Measurements from ENCODE around the gene LRRC28. TPM values are rescaled to one million over a fixed set of nuclear protein-coding genes. Genes with fewer than 3 reads are reported as not detected.

Gene LRRC28
- total RNA-seq (2022; extraction: Qiagen RNA extraction) = 13.6 to 17.1 TPM (median 15.0 TPM) in 5 replicates

DNA sequence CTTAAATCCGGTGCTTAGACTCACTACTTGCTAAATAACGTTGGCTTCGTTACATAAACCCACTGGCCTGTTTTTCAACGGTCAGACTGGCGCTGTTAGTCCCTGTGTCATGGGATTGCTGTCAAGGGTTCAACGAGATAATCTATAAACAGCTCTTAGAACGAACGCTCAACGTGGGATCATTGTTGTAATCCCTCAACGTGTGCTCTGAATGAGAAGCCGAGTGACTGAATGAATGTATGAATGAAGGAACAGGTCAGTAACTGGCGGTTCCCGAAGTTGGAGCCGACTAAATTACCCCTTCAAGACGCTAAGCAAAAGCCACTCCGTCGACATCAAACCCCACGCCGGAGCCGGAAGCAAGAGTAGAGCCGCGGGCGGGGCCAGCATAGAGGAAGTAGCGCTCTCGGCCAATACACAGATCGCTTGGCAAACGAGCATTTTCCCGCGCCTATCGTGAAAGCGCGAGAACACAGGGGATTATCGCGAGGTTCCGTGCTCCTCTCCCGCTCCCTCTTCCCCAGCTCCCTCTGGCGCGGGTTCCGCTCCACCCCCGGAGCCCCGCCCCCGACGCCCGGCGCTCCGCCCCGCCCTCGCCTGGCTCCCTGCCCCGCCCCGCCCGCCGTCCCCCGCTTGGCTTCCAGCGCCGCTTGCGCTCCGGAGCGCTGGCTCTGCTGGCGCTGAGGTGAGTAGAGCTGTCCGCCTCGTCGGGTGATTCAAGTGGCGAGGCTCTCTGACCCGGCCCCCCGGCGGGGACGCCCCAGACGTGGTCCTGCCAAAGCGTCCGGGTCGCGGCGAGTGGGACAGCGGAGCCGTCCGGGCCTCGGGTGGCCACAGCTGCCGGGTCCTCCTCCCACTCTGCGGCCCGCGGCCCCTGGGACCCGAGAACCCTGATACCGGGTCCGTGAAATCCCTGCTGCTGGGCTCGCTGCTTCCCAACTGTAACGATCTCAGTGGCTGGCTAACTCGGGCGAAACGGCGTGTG lies at the start of gene LRRC28:
Gene LRRC28, plus strand, starts transcription at position 625 of the 985 bp plus-strand sequence. CDS start 4,477 bp downstream, outside the sequence.

DNA sequence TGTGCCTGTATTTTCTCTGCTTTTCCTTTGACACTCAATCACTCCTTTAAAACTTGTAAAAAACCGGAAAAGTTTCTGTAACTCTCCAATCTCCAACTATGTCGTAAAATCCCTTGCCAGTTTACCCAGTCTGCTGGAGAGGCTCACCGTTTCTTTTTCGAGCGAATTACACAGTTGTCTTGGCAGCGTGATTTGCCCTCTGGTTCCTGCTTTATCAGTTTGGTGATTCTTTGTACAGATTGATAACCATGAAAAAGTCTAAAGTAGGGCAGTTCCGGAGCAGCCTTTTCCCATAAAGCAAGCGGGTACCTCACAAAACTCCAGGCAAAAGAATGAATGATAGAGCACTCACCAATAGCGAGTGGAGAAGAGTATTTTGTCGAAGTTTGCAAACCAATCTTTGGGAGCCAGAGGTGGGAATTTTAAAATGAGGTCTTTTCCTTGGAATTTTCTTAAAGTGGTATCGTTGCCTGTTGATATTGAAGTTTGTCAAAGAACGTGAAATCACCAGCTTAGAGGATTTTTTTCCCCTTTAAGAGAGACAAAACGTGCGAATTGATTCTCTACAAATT lies 1.9 kb upstream of the LRRC28 start, which contains the start of gene TTC23:
Gene TTC23, minus strand, starts transcription at position 312 of the 572 bp plus-strand sequence. CDS start 20,869 bp downstream, outside the sequence.

Other genes starting within 250 kb of the LRRC28 start
- 0.30 TPM in 1 of 5 replicates, not detected in the others for gene PGPEP1L, start 243.7 kb upstream of the LRRC28 start, total RNA-seq (2022; extraction: Qiagen RNA extraction)
- 32.3 to 37.2 TPM (median 33.7 TPM) in 5 replicates for gene SYNM, start 146.4 kb upstream of the LRRC28 start, total RNA-seq (2022; extraction: Qiagen RNA extraction)
- gene TTC23, start 1.9 kb upstream of the LRRC28 start, total RNA-seq (2022; extraction: Qiagen RNA extraction) = 8.7 to 11.6 TPM (median 9.9 TPM) in 5 replicates

All from A549 treated with Mapracorat at 1 μM for 4 hours (cell line).